PC-9 (cell line): ENCODE data around the gene ATAD2B. TPM values are rescaled to one million over a fixed set of nuclear protein-coding genes. Genes with fewer than 3 reads are reported as not detected.

Source experiments
- BruUV-seq: library from RNA; stranded (reverse); fragments of 400-500 nt; replicated peaks from 2 replicates; lab custom pipeline; 2021; lab: Mats Ljungman, UMichigan
- CTCF ChIA-PET: fragments of 300-600 bp; sonication (Branson Sonifier 250); formaldehyde crosslinking; loops from one replicate; lab custom pipeline; 2022; ENCODE audit warnings: antibody characterized with exemption; lab: Charles Lee
- POLR2A ChIA-PET: fragments of 300-600 bp; sonication (Branson Sonifier 250); formaldehyde crosslinking; loops from one replicate; lab custom pipeline; 2022; ENCODE audit warnings: antibody characterized with exemption; ENCODE audit not compliant: unreplicated experiment; lab: Charles Lee
- DNase-seq, 2 experiments: peaks; one replicate each; pipeline versions ENCODE4 v3.0.0 to v3.0.0-alpha.2; 2015 to 2022; ENCODE audit warnings: mixed read lengths in 1 of 2
- H2AFZ ChIP-seq: fragments of 200-600 bp; sonication (generic); 2 replicates; pipeline ENCODE4 v1.8.1; 2017; ENCODE audit warnings: antibody characterized with exemption
- H3F3A ChIP-seq: fragments of 200-600 bp; sonication (generic); 2 replicates; pipeline ENCODE4 v1.8.1; 2017; ENCODE audit warnings: antibody characterized with exemption, mild to moderate bottlenecking, low read depth; ENCODE audit not compliant: insufficient read depth
- H3K27ac ChIP-seq: fragments of 200-600 bp; sonication (generic); 2 replicates; pipeline ENCODE4 v1.6.1; 2016; ENCODE audit warnings: mixed run types
- H3K27me3 ChIP-seq: fragments of 200-600 bp; sonication (generic); 2 replicates; pipeline ENCODE4 v1.6.1; 2016; ENCODE audit warnings: low read depth, mixed run types; ENCODE audit not compliant: insufficient read depth
- H3K36me3 ChIP-seq: fragments of 200-600 bp; sonication (generic); 2 replicates; pipeline ENCODE4 v1.6.1; 2016; ENCODE audit warnings: low read depth, mixed run types
- H3K4me1 ChIP-seq: fragments of 200-600 bp; sonication (generic); replicated peaks from 2 replicates; pipeline ENCODE4 v1.6.1; 2016; ENCODE audit warnings: mixed run types; ENCODE audit not compliant: insufficient read depth
- H3K4me2 ChIP-seq: fragments of 200-600 bp; sonication (generic); 2 replicates; pipeline ENCODE4 v1.6.1; 2017; ENCODE audit warnings: mixed run types
- H3K4me3 ChIP-seq: fragments of 200-600 bp; sonication (generic); 2 replicates; pipeline ENCODE4 v1.6.1; 2016; ENCODE audit warnings: mixed run types
- H3K79me2 ChIP-seq: fragments of 200-600 bp; sonication (generic); 2 replicates; pipeline ENCODE4 v1.6.1; 2017; ENCODE audit warnings: low read depth, mixed run types
- H3K9me2 ChIP-seq: fragments of 200-600 bp; sonication (generic); 2 replicates; pipeline ENCODE4 v1.8.1; 2017; ENCODE audit warnings: mild to moderate bottlenecking; ENCODE audit not compliant: insufficient read depth
- H3K9me3 ChIP-seq: fragments of 200-600 bp; sonication (generic); 2 replicates; pipeline ENCODE4 v1.8.1; 2016; ENCODE audit warnings: low read depth; ENCODE audit not compliant: insufficient read depth
- H4K20me1 ChIP-seq: fragments of 200-600 bp; sonication (generic); 2 replicates; pipeline ENCODE4 v1.8.1; 2017; ENCODE audit not compliant: insufficient read depth
- CTCF ChIP-seq: fragments of 200-600 bp; sonication (generic); conservative IDR thresholded peaks from 2 replicates; pipeline ENCODE4 v1.6.1; 2017; ENCODE audit warnings: mixed run types, antibody characterized with exemption, mild to moderate bottlenecking, moderate library complexity
- EZH2 ChIP-seq: fragments of 200-600 bp; sonication (generic); IDR thresholded peaks from 2 replicates; pipeline ENCODE4 v1.8.0; 2017; ENCODE audit warnings: antibody characterized with exemption, low read depth
- intact Hi-C: fragments of 100-400 bp; cut with micrococcal nuclease; formaldehyde crosslinking; loops from one replicate; pipeline ENCODE4 v1.10.0; 2022; ENCODE audit not compliant: unreplicated experiment
- total RNA-seq: library from RNA; stranded (reverse); gene quantifications from 2 replicates; pipeline ENCODE4 v1.2.3, GENCODE V29; 2021

Gene ATAD2B
- total RNA-seq, 1 experiment from 2014 or later, result 12.6 TPM

- CTCF ChIA-PET, result no interaction called here
- Histone ChIP-seq H3K27ac (no peak overlapping the region), H3K4me2 (no peak overlapping the region), H3K36me3 (no peaks in the 10 kb centered on the region; the same call in 1 of the 2 replicates), H3K79me2 (no peaks in the 10 kb centered on the region), H3K4me3 (no peak overlapping the region), H3F3A (0 out of 2 replicates have a peak, but pooled peaks cover 1% of the 10 kb centered on the region), H3K9me2 (no peaks in the 10 kb centered on the region), H3K4me1 (no peaks in the 10 kb centered on the region), H3K9me3 (no peaks in the 10 kb centered on the region), H4K20me1 (no peaks in the 10 kb centered on the region), H2AFZ (no peak overlapping the region), H3K27me3 (no peaks in the 10 kb centered on the region)
- BruUV-seq, result no TSS peak
- intact Hi-C loops, result no loop called here
- POLR2A ChIA-PET, result no interaction called here
- DNase-seq, result no peak
- no peak for TF ChIP-seq CTCF
- no peak for TF ChIP-seq EZH2
These were observed 113.5 kb downstream of the ATAD2B start for GRCh38 chr2:23813438-23813837.

- Histone ChIP-seq H3K36me3 (no peaks in the 10 kb centered on the region; the same call in 1 of the 2 replicates), H3K79me2 (no peaks in the 10 kb centered on the region), H3K4me1 (peaks cover 4% of the 10 kb centered on the region; the same call in 1 of the 2 replicates), H3K27ac (no peak overlapping the region), H3K4me3 (no peak overlapping the region), H2AFZ (no peak overlapping the region), H3K27me3 (no peaks in the 10 kb centered on the region), H3K9me3 (no peaks in the 10 kb centered on the region), H3K9me2 (no peaks in the 10 kb centered on the region), H4K20me1 (no peaks in the 10 kb centered on the region), H3K4me2 (no peak overlapping the region), H3F3A (0 out of 2 replicates have a peak, but pooled peaks cover 7% of the 10 kb centered on the region)
- POLR2A ChIA-PET, result interaction anchor here (0.6 kb wide), 1 partner anchor 370 kb away, joined by 3 read pairs; no protein-coding TSS in a partner anchor
- intact Hi-C loops, result no loop called here
- TF ChIP-seq EZH2 (no peak), CTCF (no peak)
- no peak for DNase-seq
- CTCF ChIA-PET, result no interaction called here
- BruUV-seq, result no TSS peak
These were observed 117.8 kb downstream of the ATAD2B start for GRCh38 chr2:23809150-23809549.

- H3K4me2 ChIP-seq, result no peak overlapping the region
- no peak for DNase-seq
- intact Hi-C loops, result no loop called here
- TF ChIP-seq EZH2, result no peak
- no peak for TF ChIP-seq CTCF
- H4K20me1 ChIP-seq, result no peaks in the 10 kb centered on the region
- no peak overlapping the region for H3K4me3 ChIP-seq
- H3F3A ChIP-seq, result peaks cover 10% of the 10 kb centered on the region; the same call in 1 of the 2 replicates
- no peaks in the 10 kb centered on the region; the same call in 1 of the 2 replicates for H3K36me3 ChIP-seq
- ChIA-PET CTCF (interaction anchor here (0.6 kb wide), 1 partner anchor 11 kb away, joined by 3 read pairs; no protein-coding TSS in a partner anchor), POLR2A (no interaction called here)
- no TSS peak for BruUV-seq
- no peak overlapping the region for H3K27ac ChIP-seq
- H3K79me2 ChIP-seq, result no peaks in the 10 kb centered on the region
- peaks cover 27% of the 10 kb centered on the region for H3K4me1 ChIP-seq
- no peaks in the 10 kb centered on the region for H3K9me3 ChIP-seq
- H3K27me3 ChIP-seq, result no peaks in the 10 kb centered on the region
- H2AFZ ChIP-seq, result no peak overlapping the region
- H3K9me2 ChIP-seq, result no peaks in the 10 kb centered on the region
These were observed 120.2 kb downstream of the ATAD2B start for GRCh38 chr2:23806665-23807249.
